ENCODE data around the gene CADPS.

GRCh38 chr3:62797132-62797531, 78.1 kb downstream of the CADPS start:
- TF ChIP-seq POLR2A (IDR thresholded peaks at IDR 0.05) (no peak), CTCF (IDR thresholded peaks at IDR 0.05) (no peak)
